ENCODE data around the gene F2RL2. TPM values are rescaled to one million over a fixed set of nuclear protein-coding genes. Genes with fewer than 3 reads are reported as not detected.

Gene F2RL2
- total and polyA plus RNA-seq, 10 of the 15 experiments (the other 5 are each of a cell fraction or from before 2014, with no cell fraction given), result 0.03 to 0.24 (median 0.08) TPM; not detected in 5

DNA sequence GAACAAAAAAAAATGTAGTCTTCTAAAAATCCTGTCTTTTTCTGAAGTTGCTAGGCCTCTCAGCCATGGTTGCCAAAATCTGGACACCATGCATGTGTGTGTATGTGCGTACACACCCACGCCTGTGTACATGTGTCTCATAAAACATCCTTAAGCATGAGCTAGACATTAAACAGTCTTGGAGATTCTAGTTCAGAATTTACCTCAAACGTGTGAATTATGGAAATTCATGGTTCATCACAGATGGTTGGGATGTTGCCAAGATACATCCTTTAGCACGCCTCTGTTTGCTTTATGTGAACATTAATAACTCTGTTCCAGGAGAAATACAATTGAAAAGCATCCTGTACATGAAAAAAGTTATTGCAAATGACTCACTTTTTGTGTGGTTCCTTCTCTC is 53.0 kb downstream of the F2RL2 start (continued):
- TF ChIP-seq, protein P1, sequence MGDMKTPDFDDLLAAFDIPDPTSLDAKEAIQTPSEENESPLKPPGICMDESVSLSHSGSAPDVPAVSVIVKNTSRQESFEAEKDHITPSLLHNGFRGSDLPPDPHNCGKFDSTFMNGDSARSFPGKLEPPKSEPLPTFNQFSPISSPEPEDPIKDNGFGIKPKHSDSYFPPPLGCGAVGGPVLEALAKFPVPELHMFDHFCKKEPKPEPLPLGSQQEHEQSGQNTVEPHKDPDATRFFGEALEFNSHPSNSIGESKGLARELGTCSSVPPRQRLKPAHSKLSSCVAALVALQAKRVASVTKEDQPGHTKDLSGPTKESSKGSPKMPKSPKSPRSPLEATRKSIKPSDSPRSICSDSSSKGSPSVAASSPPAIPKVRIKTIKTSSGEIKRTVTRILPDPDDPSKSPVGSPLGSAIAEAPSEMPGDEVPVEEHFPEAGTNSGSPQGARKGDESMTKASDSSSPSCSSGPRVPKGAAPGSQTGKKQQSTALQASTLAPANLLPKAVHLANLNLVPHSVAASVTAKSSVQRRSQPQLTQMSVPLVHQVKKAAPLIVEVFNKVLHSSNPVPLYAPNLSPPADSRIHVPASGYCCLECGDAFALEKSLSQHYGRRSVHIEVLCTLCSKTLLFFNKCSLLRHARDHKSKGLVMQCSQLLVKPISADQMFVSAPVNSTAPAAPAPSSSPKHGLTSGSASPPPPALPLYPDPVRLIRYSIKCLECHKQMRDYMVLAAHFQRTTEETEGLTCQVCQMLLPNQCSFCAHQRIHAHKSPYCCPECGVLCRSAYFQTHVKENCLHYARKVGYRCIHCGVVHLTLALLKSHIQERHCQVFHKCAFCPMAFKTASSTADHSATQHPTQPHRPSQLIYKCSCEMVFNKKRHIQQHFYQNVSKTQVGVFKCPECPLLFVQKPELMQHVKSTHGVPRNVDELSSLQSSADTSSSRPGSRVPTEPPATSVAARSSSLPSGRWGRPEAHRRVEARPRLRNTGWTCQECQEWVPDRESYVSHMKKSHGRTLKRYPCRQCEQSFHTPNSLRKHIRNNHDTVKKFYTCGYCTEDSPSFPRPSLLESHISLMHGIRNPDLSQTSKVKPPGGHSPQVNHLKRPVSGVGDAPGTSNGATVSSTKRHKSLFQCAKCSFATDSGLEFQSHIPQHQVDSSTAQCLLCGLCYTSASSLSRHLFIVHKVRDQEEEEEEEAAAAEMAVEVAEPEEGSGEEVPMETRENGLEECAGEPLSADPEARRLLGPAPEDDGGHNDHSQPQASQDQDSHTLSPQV (IDR thresholded peaks at IDR 0.05), result no peak
- no peak for TF ChIP-seq RFX5 (IDR thresholded peaks at IDR 0.05; ENCODE audit: low read depth, low read length)
- no peak for TF ChIP-seq ATF7 (IDR thresholded peaks at IDR 0.05; ENCODE audit: low read depth)
- TF ChIP-seq SMC3 (IDR thresholded peaks at IDR 0.05; ENCODE audit: borderline replicate concordance, low read length), result no peak

Other genes with a start within 250 kb of the F2RL2 start
- 23.6 and 29.4 TPM in 2 replicates for gene IQGAP2, start 220.1 kb downstream of the F2RL2 start, total RNA-seq (2014; rRNA removed)
- gene IQGAP2, start 220.1 kb downstream of the F2RL2 start, total RNA-seq (2014; rRNA removed; fragmentation: Illumina TruSeq; extraction: Trizol), result 41.4 and 41.9 TPM in 2 replicates
- gene IQGAP2, start 220.1 kb downstream of the F2RL2 start, total RNA-seq (2021), result 26.9 and 28.2 TPM in 2 replicates
- gene IQGAP2, start 220.1 kb downstream of the F2RL2 start, polyA plus RNA-seq (2011; rRNA removed), result 28.8 and 41.4 TPM in 2 replicates
- 41.4 and 50.8 TPM in 2 replicates for gene IQGAP2, start 220.1 kb downstream of the F2RL2 start, polyA plus RNA-seq (2014; fragmentation: Illumina TruSeq; extraction: Trizol)
- gene IQGAP2, start 220.1 kb downstream of the F2RL2 start, polyA plus RNA-seq (2014; fragmentation: Nextera tagmentation; extraction: Ambion mirVana), result 10 to 100 TPM; 17.7 to 17.9 TPM
- gene IQGAP2, start 220.1 kb downstream of the F2RL2 start, polyA plus RNA-seq (2014; rRNA removed), result 17.5 and 17.9 TPM in 2 replicates
- 10 to 100 TPM; 14.5 to 20.1 TPM for gene IQGAP2, start 220.1 kb downstream of the F2RL2 start, polyA plus RNA-seq (2016; fragmentation: Nextera tagmentation; extraction: Ambion mirVana)
- 5.8 and 7.2 TPM in 2 replicates for gene F2R, start 92.7 kb upstream of the F2RL2 start, total RNA-seq (2014; rRNA removed)
- 6.0 and 6.4 TPM in 2 replicates for gene F2R, start 92.7 kb upstream of the F2RL2 start, total RNA-seq (2014; rRNA removed; fragmentation: Illumina TruSeq; extraction: Trizol)
- gene F2R, start 92.7 kb upstream of the F2RL2 start, total RNA-seq (2021), result 7.3 and 7.4 TPM in 2 replicates
- gene F2R, start 92.7 kb upstream of the F2RL2 start, polyA plus RNA-seq (2011; rRNA removed), result 74.6 and 75.4 TPM in 2 replicates
- 8.9 and 9.2 TPM in 2 replicates for gene F2R, start 92.7 kb upstream of the F2RL2 start, polyA plus RNA-seq (2014; fragmentation: Illumina TruSeq; extraction: Trizol)
- gene F2R, start 92.7 kb upstream of the F2RL2 start, polyA plus RNA-seq (2014; fragmentation: Nextera tagmentation; extraction: Ambion mirVana), result 1 to 10 TPM; 1.8 to 2.4 TPM
- 7.4 and 8.8 TPM in 2 replicates for gene F2R, start 92.7 kb upstream of the F2RL2 start, polyA plus RNA-seq (2014; rRNA removed)
- 10 to 100 TPM; 25.4 to 26.2 TPM for gene F2R, start 92.7 kb upstream of the F2RL2 start, polyA plus RNA-seq (2016; fragmentation: Nextera tagmentation; extraction: Ambion mirVana)
- gene F2RL1, start 195.6 kb upstream of the F2RL2 start, total RNA-seq (2014; rRNA removed), result 0.38 TPM in 1 of 2 replicates, not detected in the other
- not detected in 2 replicates for gene F2RL1, start 195.6 kb upstream of the F2RL2 start, total RNA-seq (2014; rRNA removed; fragmentation: Illumina TruSeq; extraction: Trizol)
- gene F2RL1, start 195.6 kb upstream of the F2RL2 start, total RNA-seq (2021), result 0.10 and 0.16 TPM in 2 replicates
- 0.03 and 0.04 TPM in 2 replicates for gene F2RL1, start 195.6 kb upstream of the F2RL2 start, polyA plus RNA-seq (2011; rRNA removed)
- gene F2RL1, start 195.6 kb upstream of the F2RL2 start, polyA plus RNA-seq (2014; fragmentation: Illumina TruSeq; extraction: Trizol), result not detected in 2 replicates
- not detected for gene F2RL1, start 195.6 kb upstream of the F2RL2 start, polyA plus RNA-seq (2014; fragmentation: Nextera tagmentation; extraction: Ambion mirVana)
- gene F2RL1, start 195.6 kb upstream of the F2RL2 start, polyA plus RNA-seq (2014; rRNA removed), result 0.05 TPM in 1 of 2 replicates, not detected in the other
- gene F2RL1, start 195.6 kb upstream of the F2RL2 start, polyA plus RNA-seq (2016; fragmentation: Nextera tagmentation; extraction: Ambion mirVana), result not detected
- 0.33 TPM in 1 of 2 replicates, not detected in the other for gene S100Z, start 226.6 kb upstream of the F2RL2 start, total RNA-seq (2014; rRNA removed)
- 0.13 and 0.23 TPM in 2 replicates for gene S100Z, start 226.6 kb upstream of the F2RL2 start, total RNA-seq (2014; rRNA removed; fragmentation: Illumina TruSeq; extraction: Trizol)
- gene S100Z, start 226.6 kb upstream of the F2RL2 start, total RNA-seq (2021), result 0.44 TPM in 1 of 2 replicates, not detected in the other
- 0.18 and 0.40 TPM in 2 replicates for gene S100Z, start 226.6 kb upstream of the F2RL2 start, polyA plus RNA-seq (2011; rRNA removed)
- 0.18 TPM in 1 of 2 replicates, not detected in the other for gene S100Z, start 226.6 kb upstream of the F2RL2 start, polyA plus RNA-seq (2014; fragmentation: Illumina TruSeq; extraction: Trizol)
- gene S100Z, start 226.6 kb upstream of the F2RL2 start, polyA plus RNA-seq (2014; fragmentation: Nextera tagmentation; extraction: Ambion mirVana), result under 1 TPM; 0.42 to 0.48 TPM
- gene S100Z, start 226.6 kb upstream of the F2RL2 start, polyA plus RNA-seq (2014; rRNA removed), result 0.51 TPM in 1 of 2 replicates, not detected in the other
- under 1 TPM in 1 of 2 experiments, not detected in 1; 0.12 TPM for gene S100Z, start 226.6 kb upstream of the F2RL2 start, polyA plus RNA-seq (2016; fragmentation: Nextera tagmentation; extraction: Ambion mirVana)